ENCODE measurements around the gene GNAZ. TPM values are rescaled to one million over a fixed set of nuclear protein-coding genes. Genes with fewer than 3 reads are reported as not detected.

GNAZ gene
- total RNA-seq, 5 donors from 2014 or later (not counting 1 experiment from before 2014, with no cell fraction given) = 0.70 to 1.4 (median 1.3) TPM

- no peak overlapping the region for H3K27ac Mint-ChIP-seq
- Histone ChIP-seq H3K27ac (ENCODE audit: low read length) (no peak overlapping the region), H3K27me3 (replicated peaks in 1 of 2; ENCODE audit: control insufficient read depth in 2 of 2, extremely low read depth in 1 of 2, insufficient read depth in 2 of 2, low read length in 1 of 2) (peaks cover 0 to 9% of the 10 kb centered on the region in 2 experiments), H3K4me3 (ENCODE audit: control insufficient read depth in 1 of 2, extremely low read depth in 1 of 2, low read length in 1 of 2) (no peak overlapping the region), H3K36me3 (ENCODE audit: control insufficient read depth in 2 of 2, extremely low read depth in 1 of 2, insufficient read depth in 1 of 2, low read length in 1 of 2) (no peaks in the 10 kb centered on the region), H3K4me1 (ENCODE audit: control insufficient read depth in 1 of 2, extremely low read depth in 1 of 2, insufficient read depth in 2 of 2, low read length in 2 of 2) (no peaks in the 10 kb centered on the region), H3K9me3 (no peaks in the 10 kb centered on the region)
- H3K27me3 Mint-ChIP-seq = no peaks in the 10 kb centered on the region
- ChIA-PET POLR2A (no interaction called here), CTCF (no interaction called here)
- ATAC-seq (replicated peaks in 1 of 4) = no peak
- peak in 3 of 35 experiments; percentile 3 to 12 (median 4) for DNase-seq
- H3K9me3 Mint-ChIP-seq = peaks cover 5 to 10% (median 10%) of the 10 kb centered on the region in 3 donors
- no peak overlapping the region for H3K4me3 Mint-ChIP-seq
- no peaks in the 10 kb centered on the region for H3K36me3 Mint-ChIP-seq
- 91% methylated on average over 24 of the region's 24 CpGs for WGBS (ENCODE audit: insufficient coverage)
- H3K4me1 Mint-ChIP-seq = no peaks in the 10 kb centered on the region
Measured at GRCh38 chr22:23059284-23059948, 10.9 kb upstream of the GNAZ start.

GRCh38 chr22:23060612-23061400, 9.5 kb upstream of the GNAZ start:
- Histone ChIP-seq H3K27ac (ENCODE audit: low read length) (no peak overlapping the region), H3K9me3 (no peaks in the 10 kb centered on the region), H3K4me1 (ENCODE audit: control insufficient read depth in 1 of 2, extremely low read depth in 1 of 2, insufficient read depth in 2 of 2, low read length in 2 of 2) (no peaks in the 10 kb centered on the region), H3K36me3 (ENCODE audit: control insufficient read depth in 2 of 2, extremely low read depth in 1 of 2, insufficient read depth in 1 of 2, low read length in 1 of 2) (no peaks in the 10 kb centered on the region), H3K4me3 (ENCODE audit: control insufficient read depth in 1 of 2, extremely low read depth in 1 of 2, low read length in 1 of 2) (no peak overlapping the region), H3K27me3 (replicated peaks in 1 of 2; ENCODE audit: control insufficient read depth in 2 of 2, extremely low read depth in 1 of 2, insufficient read depth in 2 of 2, low read length in 1 of 2) (peaks cover 0 to 9% of the 10 kb centered on the region in 2 experiments)
- no peaks in the 10 kb centered on the region for H3K27me3 Mint-ChIP-seq
- no peaks in the 10 kb centered on the region for H3K4me1 Mint-ChIP-seq
- peaks cover 5 to 10% (median 10%) of the 10 kb centered on the region in 3 donors for H3K9me3 Mint-ChIP-seq
- ChIA-PET POLR2A (no interaction called here), CTCF (no interaction called here)
- H3K36me3 Mint-ChIP-seq = no peaks in the 10 kb centered on the region
- no peak overlapping the region for H3K4me3 Mint-ChIP-seq
- no peak overlapping the region for H3K27ac Mint-ChIP-seq
- DNase-seq (peak in 3 of 35 experiments; percentile 3 to 16 (median 3)), ATAC-seq (replicated peaks in 1 of 4) (no peak)
- WGBS (ENCODE audit: insufficient coverage) = 70% methylated on average over 5 of the region's 9 CpGs

- H3K27me3 Mint-ChIP-seq = no peaks in the 10 kb centered on the region
Measured at GRCh38 chr22:23061471-23062280, 8.6 kb upstream of the GNAZ start.

GRCh38 chr22:23062616-23063538, 7.4 kb upstream of the GNAZ start:
- Histone ChIP-seq H3K36me3 (ENCODE audit: control insufficient read depth in 2 of 2, extremely low read depth in 1 of 2, insufficient read depth in 1 of 2, low read length in 1 of 2) (no peaks in the 10 kb centered on the region), H3K27me3 (replicated peaks in 1 of 2; ENCODE audit: control insufficient read depth in 2 of 2, extremely low read depth in 1 of 2, insufficient read depth in 2 of 2, low read length in 1 of 2) (peaks cover 0 to 9% of the 10 kb centered on the region in 2 experiments), H3K4me1 (ENCODE audit: control insufficient read depth in 1 of 2, extremely low read depth in 1 of 2, insufficient read depth in 2 of 2, low read length in 2 of 2) (no peaks in the 10 kb centered on the region), H3K4me3 (ENCODE audit: control insufficient read depth in 1 of 2, extremely low read depth in 1 of 2, low read length in 1 of 2) (no peak overlapping the region), H3K9me3 (no peaks in the 10 kb centered on the region), H3K27ac (ENCODE audit: low read length) (no peak overlapping the region)
- no peak for ATAC-seq (replicated peaks in 1 of 4)
- 83% methylated on average over 10 of the region's 12 CpGs for WGBS (ENCODE audit: insufficient coverage)
- Mint-ChIP-seq H3K4me3 (no peak overlapping the region), H3K9me3 (no peaks in the 10 kb centered on the region), H3K4me1 (peaks cover 0 to 4% (median 4%) of the 10 kb centered on the region in 3 donors), H3K27ac (no peak overlapping the region), H3K36me3 (no peaks in the 10 kb centered on the region), H3K27me3 (no peaks in the 10 kb centered on the region)
- ChIA-PET POLR2A (interaction anchor here in 1 of 2 donors (0.6 kb wide), 1 partner anchor 234 kb away, joined by 7 read pairs; no protein-coding TSS in a partner anchor), CTCF (no interaction called here)
- DNase-seq = peak in 2 of 35 experiments; percentile 3 to 17

More at GRCh38 chr22:23061471-23062280, 8.6 kb upstream of the GNAZ start:
- H3K4me1 ChIP-seq (ENCODE audit: control insufficient read depth in 1 of 2, extremely low read depth in 1 of 2, insufficient read depth in 2 of 2, low read length in 2 of 2) = no peaks in the 10 kb centered on the region
- Mint-ChIP-seq H3K36me3 (no peaks in the 10 kb centered on the region), H3K4me1 (no peaks in the 10 kb centered on the region), H3K4me3 (no peak overlapping the region), H3K27ac (no peak overlapping the region), H3K9me3 (peaks cover 5 to 7% (median 5%) of the 10 kb centered on the region in 3 donors)
- H3K27me3 ChIP-seq (replicated peaks in 1 of 2; ENCODE audit: control insufficient read depth in 2 of 2, extremely low read depth in 1 of 2, insufficient read depth in 2 of 2, low read length in 1 of 2) = peaks cover 0 to 9% of the 10 kb centered on the region in 2 experiments
- ATAC-seq (replicated peaks in 1 of 4) (no peak), DNase-seq (peak in 3 of 35 experiments; percentile 0 to 21 (median 6))
- H3K36me3 ChIP-seq (ENCODE audit: control insufficient read depth in 2 of 2, extremely low read depth in 1 of 2, insufficient read depth in 1 of 2, low read length in 1 of 2) = no peaks in the 10 kb centered on the region
- H3K4me3 ChIP-seq (ENCODE audit: control insufficient read depth in 1 of 2, extremely low read depth in 1 of 2, low read length in 1 of 2) = no peak overlapping the region
- CTCF ChIA-PET = no interaction called here
- 87% methylated on average over 14 of the region's 16 CpGs for WGBS (ENCODE audit: insufficient coverage)
- POLR2A ChIA-PET = no interaction called here
- H3K27ac ChIP-seq (ENCODE audit: low read length) = no peak overlapping the region
- no peaks in the 10 kb centered on the region for H3K9me3 ChIP-seq

GRCh38 chr22:23063539-23064380, 6.6 kb upstream of the GNAZ start:
- ATAC-seq (replicated peaks in 1 of 4) = no peak
- Mint-ChIP-seq H3K4me3 (no peak overlapping the region), H3K4me1 (peaks cover 0 to 9% (median 8%) of the 10 kb centered on the region in 3 donors), H3K36me3 (no peaks in the 10 kb centered on the region), H3K27me3 (no peaks in the 10 kb centered on the region), H3K27ac (no peak overlapping the region), H3K9me3 (no peaks in the 10 kb centered on the region)
- Histone ChIP-seq H3K36me3 (ENCODE audit: control insufficient read depth in 2 of 2, extremely low read depth in 1 of 2, insufficient read depth in 1 of 2, low read length in 1 of 2) (no peaks in the 10 kb centered on the region), H3K9me3 (no peaks in the 10 kb centered on the region), H3K27me3 (replicated peaks in 1 of 2; ENCODE audit: control insufficient read depth in 2 of 2, extremely low read depth in 1 of 2, insufficient read depth in 2 of 2, low read length in 1 of 2) (peaks cover 0 to 7% of the 10 kb centered on the region in 2 experiments), H3K4me1 (ENCODE audit: control insufficient read depth in 1 of 2, extremely low read depth in 1 of 2, insufficient read depth in 2 of 2, low read length in 2 of 2) (no peaks in the 10 kb centered on the region), H3K27ac (ENCODE audit: low read length) (no peak overlapping the region), H3K4me3 (ENCODE audit: control insufficient read depth in 1 of 2, extremely low read depth in 1 of 2, low read length in 1 of 2) (no peak overlapping the region)
- POLR2A ChIA-PET = no interaction called here
- WGBS (ENCODE audit: insufficient coverage) = 88% methylated on average over 15 of the region's 16 CpGs
- CTCF ChIA-PET = no interaction called here
- peak in 3 of 35 experiments; percentile 4 to 20 (median 9) for DNase-seq
